HepG2 (cell line): Measurements from ENCODE around the gene OR2F1. TPM values are rescaled to one million over a fixed set of nuclear protein-coding genes. Genes with fewer than 3 reads are reported as not detected.

Experiments
- ATAC-seq: fragments of 200-7000 bp; cut with Tn5 transposase; 3 replicates; pipeline ENCODE4 v1.9.1; 2020; ENCODE audit warnings: mild to moderate bottlenecking, moderate library complexity
- BruUV-seq: library from RNA; stranded (reverse); fragments of 400-500 nt; replicated peaks from 2 replicates; lab custom pipeline; 2021; lab: Mats Ljungman, UMichigan
- CTCF ChIA-PET: fragments of 300-600 bp; formaldehyde crosslinking; extraction: SDS; loops from one replicate; lab custom pipeline; 2021; ENCODE audit warnings: low total read pairs, inconsistent platforms, low intra/inter-chr PET ratio; lab: Yijun Ruan, JAX
- POLR2A ChIA-PET: fragments of 350-600 bp; sonication (Branson Sonifier 250); formaldehyde crosslinking; loops from one replicate; lab custom pipeline; 2020; ENCODE audit warnings: antibody characterized with exemption, inconsistent platforms; lab: Yijun Ruan, JAX
- DNase-seq: peaks from one replicate; pipeline ENCODE4 v3.0.0-alpha.2; 2015; ENCODE audit warnings: low spot score
- FAIRE-seq: peaks from 3 replicates; lab custom pipeline; 2011; peaks lifted over from hg19 to GRCh38; lab: Jason Lieb, UNC
- H2AFZ ChIP-seq: one replicate; pipeline ENCODE4 v1.6.1; 2011; ENCODE audit warnings: low read length, inconsistent platforms
- H3K27ac ChIP-seq: fragments of 300-600 bp; 3 replicates; pipeline ENCODE4 v1.8.0; 2011; ENCODE audit warnings: mixed run types, mild to moderate bottlenecking, mixed read lengths, low read length, inconsistent platforms; ENCODE audit not compliant: insufficient read depth; ENCODE audit errors: extremely low read length
- H3K27me3 ChIP-seq, 2 experiments: fragments of 200-600 bp in 1 of 2; 2 replicates in 1 of 2; 3 replicates in 1 of 2; pipeline versions ENCODE4 v1.6.0 to v1.8.0; 2011; ENCODE audit warnings: low read length in 2 of 2, mild to moderate bottlenecking in 2 of 2, moderate library complexity in 2 of 2, inconsistent platforms in 1 of 2; ENCODE audit not compliant: insufficient read depth in 2 of 2, control insufficient read depth in 1 of 2
- H3K36me3 ChIP-seq, 2 experiments: fragments of 200-600 bp in 1 of 2; replicated peaks in 1 of 2; 2 replicates in 1 of 2; 3 replicates in 1 of 2; pipeline versions ENCODE4 v1.5.1 to v1.8.0; 2011; ENCODE audit warnings: low read length in 2 of 2, inconsistent platforms in 1 of 2; ENCODE audit not compliant: insufficient read depth in 2 of 2, control insufficient read depth in 1 of 2
- H3K4me1 ChIP-seq: 2 replicates; pipeline ENCODE4 v1.5.1; 2012; ENCODE audit warnings: low read length, inconsistent platforms; ENCODE audit not compliant: insufficient read depth
- H3K4me2 ChIP-seq: 2 replicates; pipeline ENCODE4 v1.6.0; 2011; ENCODE audit warnings: low read depth, low read length, inconsistent platforms
- H3K4me3 ChIP-seq, 3 experiments: fragments of 200-600 bp in 1 of 3; sonication (generic), shearing (Covaris generic) in 1 of 3; replicated peaks in 1 of 3; 2 replicates each; pipeline ENCODE4 v1.5.1; 2011 to 2016; ENCODE audit warnings: low read length in 3 of 3, inconsistent platforms in 2 of 3, low read depth in 2 of 3, mild to moderate bottlenecking in 2 of 3, control low read depth in 1 of 3, mixed read lengths in 1 of 3; ENCODE audit not compliant: insufficient read depth in 1 of 3
- H3K79me2 ChIP-seq: one replicate; pipeline ENCODE4 v1.6.1; 2011; ENCODE audit warnings: low read length, inconsistent platforms; ENCODE audit not compliant: insufficient read depth
- H3K9ac ChIP-seq: 2 replicates; pipeline ENCODE4 v1.6.0; 2011; ENCODE audit warnings: mild to moderate bottlenecking, low read depth, low read length, inconsistent platforms; ENCODE audit not compliant: insufficient read depth
- H3K9me3 ChIP-seq: 2 replicates; pipeline ENCODE4 v1.5.1; 2012; ENCODE audit warnings: mild to moderate bottlenecking, low read length
- H4K20me1 ChIP-seq: 2 replicates; pipeline ENCODE4 v1.6.0; 2011; ENCODE audit warnings: inconsistent platforms, mild to moderate bottlenecking, low read length, moderate library complexity; ENCODE audit not compliant: insufficient read depth
- BCLAF1 ChIP-seq: fragments of 450-650 bp; IDR thresholded peaks from 2 replicates; pipeline ENCODE4 v1.6.1; 2017; ENCODE audit warnings: mild to moderate bottlenecking
- EEA1 ChIP-seq: sonication (generic); formaldehyde crosslinking; IDR thresholded peaks from 2 replicates; pipeline ENCODE4 v1.5.1; 2020; ENCODE audit warnings: mild to moderate bottlenecking, missing genetic modification reagents, borderline replicate concordance
- FOSL1 ChIP-seq: sonication (generic); formaldehyde crosslinking; IDR thresholded peaks from 2 replicates; pipeline ENCODE4 v1.9.0; 2021; ENCODE audit warnings: missing genetic modification reagents, borderline replicate concordance
- GABPB1 ChIP-seq: IDR thresholded peaks from 2 replicates; pipeline ENCODE4 v1.6.1; 2016; ENCODE audit warnings: mild to moderate bottlenecking, missing genetic modification reagents, moderate library complexity, missing compliant biosample characterization
- HOXA5 ChIP-seq: sonication (generic); formaldehyde crosslinking; IDR thresholded peaks from 2 replicates; pipeline ENCODE4 v1.4.0; 2020; ENCODE audit warnings: missing genetic modification reagents
- HOXA7 ChIP-seq: sonication (generic); formaldehyde crosslinking; IDR thresholded peaks from 2 replicates; pipeline ENCODE4 v1.8.1; 2022; ENCODE audit warnings: mild to moderate bottlenecking, missing genetic modification reagents, moderate library complexity
- POLR2G ChIP-seq: fragments of 200-400 bp; formaldehyde crosslinking; IDR thresholded peaks from 2 replicates; pipeline ENCODE4 v1.6.1; 2018; ENCODE audit warnings: mild to moderate bottlenecking, low read depth, low read length, moderate library complexity
- PPARG ChIP-seq: conservative IDR thresholded peaks from 2 replicates; pipeline ENCODE4 v1.6.1; 2016; ENCODE audit warnings: missing biosample characterization, missing genetic modification reagents
- RBM39 ChIP-seq: fragments of 200-400 bp; formaldehyde crosslinking; IDR thresholded peaks from one replicate; pipeline ENCODE4 v1.6.1; 2018; ENCODE audit warnings: antibody characterized with exemption, mild to moderate bottlenecking, low read depth, low read length; ENCODE audit not compliant: poor library complexity, severe bottlenecking
- SALL2 ChIP-seq: sonication (generic); formaldehyde crosslinking; IDR thresholded peaks from 2 replicates; pipeline ENCODE4 v1.8.1; 2023; ENCODE audit warnings: mild to moderate bottlenecking, missing genetic modification reagents, inconsistent platforms
- ZBTB1 ChIP-seq: sonication (generic); formaldehyde crosslinking; IDR thresholded peaks from 2 replicates; pipeline ENCODE4 v1.4.0; 2020; ENCODE audit warnings: missing genetic modification reagents, borderline replicate concordance
- ZNF235 ChIP-seq: sonication (generic); formaldehyde crosslinking; IDR thresholded peaks from 2 replicates; pipeline ENCODE4 v1.8.1; 2023; ENCODE audit warnings: mild to moderate bottlenecking, missing genetic modification reagents, borderline replicate concordance
- ZNF644 ChIP-seq: IDR thresholded peaks from 2 replicates; pipeline ENCODE4 v1.6.1; 2016; ENCODE audit warnings: low read depth
- ZXDC ChIP-seq: sonication (generic); formaldehyde crosslinking; IDR thresholded peaks from 2 replicates; pipeline ENCODE4 v1.5.0; 2020; ENCODE audit warnings: mild to moderate bottlenecking, missing genetic modification reagents
- in situ Hi-C: cut with HindIII; loops from 2 replicates; pipeline ENCODE4 v1.10.0; 2017; ENCODE audit warnings: low pct_unique_long_range_greater_than_20kb; ENCODE audit not compliant: extremely low pct_ligation_motif_present
- intact Hi-C: fragments of 100-400 bp; cut with micrococcal nuclease; formaldehyde crosslinking; loops from one replicate; pipeline ENCODE4 v1.10.0; 2022; ENCODE audit not compliant: unreplicated experiment
- polyA plus RNA-seq, 8 experiments: library from polyadenylated mRNA; depleted of rRNA in 3 of 8; stranded (reverse) in 7 of 8; unstranded in 1 of 8; fragments of >200 nt; fragmentation: Illumina TruSeq in 4 of 8; extraction: Trizol in 4 of 8; gene quantifications; 2 replicates each; pipeline versions ENCODE4 v1.2.1 to v1.2.3, GENCODE V29; 2011 to 2016; ENCODE audit warnings: low read depth in 4 of 8, missing spikeins in 1 of 8, mixed read lengths in 1 of 8; ENCODE audit not compliant: insufficient read depth in 1 of 8
- total RNA-seq, 5 experiments: library from RNA; depleted of rRNA; stranded (reverse); fragments of >200 nt; fragmentation: Illumina TruSeq; extraction: Trizol; gene quantifications; 2 replicates each; pipeline ENCODE4 v1.2.3, GENCODE V29; 2016; ENCODE audit warnings: low read depth in 1 of 5

Gene OR2F1
- total and polyA plus RNA-seq, 2 of the 13 experiments (the other 11 are each of a cell fraction or from before 2014, with no cell fraction given), result 0.36 to 1.5 TPM

GRCh38 chr7:143987513-143987912, 32.9 kb downstream of the OR2F1 start:
- H2AFZ ChIP-seq, result no peak overlapping the region
- no peak overlapping the region for H3K9ac ChIP-seq
- no TSS peak for BruUV-seq
- H3K4me3 ChIP-seq, result no peak overlapping the region
- H3K4me2 ChIP-seq, result no peak overlapping the region
- ATAC-seq (no peak), FAIRE-seq (no peak), DNase-seq (no peak)
- no peak overlapping the region for H3K27ac ChIP-seq
- H3K79me2 ChIP-seq, result no peaks in the 10 kb centered on the region
- H3K36me3 ChIP-seq, result no peaks in the 10 kb centered on the region
- TF ChIP-seq PPARG (CRISPR knock-in tag) (no peak), SALL2 (CRISPR knock-in tag) (no peak), RBM39 (no peak), POLR2G (no peak), ZNF235 (no peak), ZBTB1 (CRISPR knock-in tag) (no peak), ZXDC (no peak), ZNF644 (CRISPR knock-in tag) (no peak), EEA1 (CRISPR knock-in tag) (no peak), GABPB1 (no peak), BCLAF1 (no peak), FOSL1 (CRISPR knock-in tag) (no peak), HOXA7 (no peak), HOXA5 (CRISPR knock-in tag) (no peak)
- no peaks in the 10 kb centered on the region for H4K20me1 ChIP-seq
- intact Hi-C loops, result no loop called here
- H3K4me1 ChIP-seq, result no peaks in the 10 kb centered on the region
- ChIA-PET CTCF (no interaction called here), POLR2A (no interaction called here)
- H3K9me3 ChIP-seq, result peaks cover 4% of the 10 kb centered on the region; the same call in 1 of the 2 replicates
- in situ Hi-C loops, result no loop called here
- no peaks in the 10 kb centered on the region for H3K27me3 ChIP-seq
